ENCODE data around the gene STAB2.

The STAB2 gene

DNA sequence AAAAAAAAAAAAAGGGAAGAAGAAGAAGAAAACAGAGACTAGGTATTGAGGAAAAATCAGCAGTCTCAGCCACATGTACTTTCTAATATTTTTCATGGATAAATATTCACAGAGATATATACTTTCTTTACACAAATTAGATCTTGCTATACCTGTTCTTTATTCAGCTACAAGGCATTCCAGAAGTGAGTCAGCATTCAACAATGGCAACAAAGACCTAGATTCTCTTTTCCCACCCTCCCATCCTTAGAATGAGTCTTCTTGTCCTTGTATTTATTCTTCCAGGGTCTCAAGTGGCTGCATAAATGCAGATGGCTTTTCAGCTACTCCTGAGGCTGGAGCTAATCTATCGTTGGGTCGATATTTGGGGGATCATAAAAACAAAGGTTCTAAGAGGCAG lies 160.9 kb downstream of the STAB2 start:
- no peak for DNase-seq (ENCODE audit: low read depth in 2 of 2)

DNA sequence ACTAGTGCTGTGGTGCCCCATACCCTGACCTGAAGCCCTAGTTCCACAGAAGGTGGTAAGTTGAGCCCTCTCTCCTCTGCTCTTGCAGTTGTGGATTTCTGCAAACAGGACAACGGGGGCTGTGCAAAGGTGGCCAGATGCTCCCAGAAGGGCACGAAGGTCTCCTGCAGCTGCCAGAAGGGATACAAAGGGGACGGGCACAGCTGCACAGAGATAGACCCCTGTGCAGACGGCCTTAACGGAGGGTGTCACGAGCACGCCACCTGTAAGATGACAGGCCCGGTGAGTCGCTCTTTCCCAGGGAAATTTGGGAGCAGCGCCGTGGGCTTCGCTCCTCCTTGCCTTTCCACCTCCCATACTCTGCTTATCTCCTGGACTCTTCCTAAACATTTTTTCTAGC lies 161.8 kb downstream of the STAB2 start:
- DNase-seq (ENCODE audit: low read depth in 2 of 2) = no peak

DNA sequence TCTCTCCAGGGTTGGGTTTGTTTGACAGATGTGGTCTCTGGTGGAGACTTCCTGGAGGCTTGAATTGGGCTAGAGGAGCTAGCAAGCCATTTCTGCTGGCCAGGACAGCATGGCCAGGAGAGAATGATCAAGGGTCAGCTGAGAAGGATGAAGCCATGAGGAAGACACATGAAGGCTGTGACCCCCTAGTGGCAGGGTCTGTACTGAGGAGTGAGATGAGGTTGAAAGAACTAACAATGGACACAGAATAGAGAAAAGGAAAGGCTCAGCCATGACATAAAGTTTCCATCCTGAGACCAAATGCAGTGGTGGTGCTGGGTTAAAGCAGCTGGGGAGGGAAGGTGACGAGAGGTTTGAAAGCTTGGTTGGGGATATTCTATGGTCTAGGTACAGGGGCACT lies 164.1 kb downstream of the STAB2 start:
- DNase-seq (ENCODE audit: low read depth in 2 of 2) = no peak

DNA sequence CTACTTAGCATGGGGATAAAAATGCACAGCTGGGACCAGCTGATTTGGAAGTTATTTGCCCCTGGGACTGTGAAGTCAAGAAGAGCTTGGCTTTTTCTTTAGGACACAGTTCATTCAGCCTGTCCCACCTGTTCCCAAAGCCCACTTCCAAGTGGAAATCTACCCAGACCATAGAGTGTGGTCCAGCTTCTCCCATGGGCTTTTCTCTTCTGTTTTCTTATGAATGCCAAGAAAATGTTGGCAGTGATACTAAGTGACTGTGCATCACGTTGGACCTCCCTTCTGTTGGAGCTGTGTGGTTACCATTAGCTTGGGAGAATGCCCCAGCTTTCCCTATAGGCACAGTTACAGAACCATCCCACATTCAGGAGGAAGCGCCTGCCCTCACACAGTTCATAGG lies 164.5 kb downstream of the STAB2 start:
- DNase-seq (ENCODE audit: low read depth in 2 of 2) = no peak

DNA sequence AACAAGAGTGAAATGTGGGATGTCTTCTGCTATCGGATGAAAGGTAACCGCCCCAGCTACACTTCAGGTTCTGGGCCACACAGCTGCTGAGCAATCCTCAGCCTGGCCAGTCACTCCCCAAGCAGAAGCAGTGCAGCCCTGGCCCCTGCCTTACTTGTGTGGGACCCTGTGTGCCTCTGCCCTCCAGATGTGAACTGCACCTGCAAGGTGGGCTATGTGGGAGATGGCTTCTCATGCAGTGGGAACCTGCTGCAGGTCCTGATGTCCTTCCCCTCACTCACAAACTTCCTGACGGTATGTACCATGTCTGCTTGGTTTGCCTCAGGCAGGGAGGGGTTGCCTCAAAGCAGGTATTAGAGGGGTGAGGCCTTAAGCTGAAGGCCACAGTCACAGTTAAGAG lies 168.4 kb downstream of the STAB2 start:
- DNase-seq (ENCODE audit: low read depth in 2 of 2) = no peak

DNA sequence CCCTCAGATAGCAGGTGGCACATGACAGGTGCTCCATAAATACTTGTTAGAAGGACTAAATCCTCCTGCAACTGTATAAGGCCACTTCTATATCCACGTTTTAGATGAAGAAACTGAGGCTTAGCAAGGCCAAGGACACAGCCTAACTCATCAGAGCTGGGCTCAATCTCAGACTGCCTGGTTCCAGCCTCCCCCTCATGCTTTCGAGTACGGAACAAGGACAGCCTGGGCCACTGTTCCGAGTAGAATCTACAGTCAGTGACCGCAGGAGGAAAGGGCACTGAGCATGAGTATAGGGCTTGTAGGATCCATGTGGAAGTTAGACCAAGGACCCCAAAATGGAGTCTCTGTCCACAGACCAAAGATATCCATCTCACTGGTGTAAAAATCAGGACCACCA lies 169.4 kb downstream of the STAB2 start:
- DNase-seq (ENCODE audit: low read depth in 2 of 2) = no peak

DNA sequence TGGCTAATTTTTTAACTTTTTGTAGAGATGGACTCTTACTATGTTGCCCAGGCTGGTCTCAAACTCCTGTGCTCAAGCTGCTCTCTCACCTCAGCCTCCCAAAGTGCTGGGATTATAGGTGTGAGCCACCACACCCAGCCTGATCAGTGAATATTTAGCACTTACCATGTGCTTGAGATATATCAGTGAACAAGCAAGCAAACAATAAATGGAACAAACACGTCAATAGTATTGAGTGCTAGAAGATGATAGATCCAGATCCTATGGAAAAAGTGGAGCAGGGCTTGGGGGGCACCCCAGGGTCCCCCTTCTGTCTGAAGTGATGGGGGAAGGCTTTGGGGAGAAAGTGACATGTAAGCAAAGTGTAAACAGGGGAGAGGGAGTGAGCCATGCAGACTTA lies 170.2 kb downstream of the STAB2 start:
- no peak for DNase-seq (ENCODE audit: low read depth in 2 of 2)

DNA sequence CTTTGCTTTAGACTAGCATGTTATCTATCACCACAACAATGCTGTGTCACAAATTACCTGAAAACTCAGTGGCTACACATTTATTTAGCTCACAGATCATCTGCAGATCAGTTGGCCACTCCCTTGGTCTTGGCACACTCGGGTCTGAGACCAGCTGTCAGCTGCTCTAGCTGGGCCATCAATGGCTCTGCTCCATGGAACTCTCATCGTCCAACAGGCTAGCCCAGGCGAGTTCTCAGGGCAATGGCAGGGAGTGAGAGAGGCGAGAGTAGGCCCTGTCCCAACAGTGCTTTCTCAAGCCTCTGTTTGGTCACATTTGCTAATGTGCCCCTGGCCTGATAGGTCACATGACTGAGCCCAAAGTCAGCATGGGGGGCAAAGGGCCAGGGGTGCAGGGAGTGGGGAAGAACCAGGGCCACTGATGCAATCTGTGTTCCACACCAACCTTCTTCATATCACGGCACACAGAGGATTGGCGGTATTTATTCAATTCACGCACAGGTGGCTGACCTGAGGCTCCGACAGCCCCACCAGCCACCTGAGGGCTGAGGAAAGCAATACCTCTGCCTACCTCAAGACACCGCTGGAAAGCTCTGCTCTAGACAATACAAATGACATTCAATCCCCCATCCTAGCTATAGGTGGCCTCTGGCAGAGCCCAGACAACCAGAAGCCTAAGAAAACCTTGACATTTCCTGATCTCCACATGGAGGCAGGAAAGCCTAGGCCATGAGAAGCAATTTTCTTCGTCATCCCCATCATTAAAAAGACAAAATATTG lies 171.4 kb downstream of the STAB2 start:
- no peak for DNase-seq (ENCODE audit: low read depth in 2 of 2)

DNA sequence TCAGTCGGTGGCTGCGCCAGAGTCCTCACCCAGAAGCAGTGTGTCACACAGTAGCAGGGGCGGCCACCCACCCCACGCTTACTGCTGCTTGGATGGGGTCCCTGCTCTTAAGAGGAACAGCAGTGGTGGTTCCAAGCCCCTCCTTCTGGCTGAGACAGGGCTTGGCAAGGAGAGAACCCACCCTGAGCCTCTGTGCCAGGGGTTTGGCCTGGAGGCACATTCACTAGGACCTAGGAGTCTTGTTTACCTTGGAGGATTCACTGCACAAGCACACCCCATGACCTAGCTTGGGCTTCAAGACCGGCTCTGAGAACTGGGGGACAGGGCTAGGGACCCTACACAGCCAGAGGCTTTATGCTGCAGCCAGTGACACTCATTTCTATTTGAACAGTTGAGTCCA lies 175.4 kb downstream of the STAB2 start:
- DNase-seq (ENCODE audit: low read depth in 2 of 2) = no peak

DNA sequence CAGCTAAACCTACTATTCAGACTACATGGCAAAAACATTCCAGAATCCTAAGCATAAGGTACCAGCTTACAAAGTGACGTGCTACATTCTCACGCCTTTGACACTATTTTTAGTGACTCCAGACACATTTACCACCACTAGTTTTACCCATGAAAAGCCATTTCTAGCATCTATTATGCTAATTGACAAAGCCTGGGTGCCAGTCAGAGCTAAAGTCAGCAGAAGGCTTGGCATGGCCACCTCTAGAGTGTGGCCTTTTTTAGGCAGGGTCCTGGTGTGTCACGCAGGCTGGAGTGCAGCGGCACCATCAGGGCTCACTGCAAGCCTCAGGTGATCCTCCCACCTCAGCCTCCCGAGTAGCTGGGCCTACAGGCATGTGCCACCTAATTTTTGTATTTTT lies 178.2 kb downstream of the STAB2 start:
- DNase-seq (ENCODE audit: low read depth in 2 of 2) = no peak

DNA sequence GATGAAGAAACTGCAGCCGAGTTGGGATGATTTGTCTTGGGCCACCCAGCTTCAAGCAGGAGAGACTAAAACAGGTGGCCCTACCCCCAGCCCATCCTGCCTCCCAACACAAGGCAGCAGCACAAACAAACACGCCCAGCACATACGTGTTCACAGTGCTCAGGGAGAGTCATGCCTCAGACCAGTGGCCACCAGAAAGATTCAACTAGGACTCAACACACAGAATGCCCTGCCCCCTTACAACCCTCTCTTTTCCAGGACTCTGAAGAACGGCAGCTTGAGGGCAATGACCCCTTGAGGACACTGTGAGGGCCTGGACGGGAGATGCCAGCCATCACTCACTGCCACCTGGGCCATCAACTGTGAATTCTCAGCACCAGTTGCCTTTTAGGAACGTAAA lies 179.0 kb downstream of the STAB2 start:
- DNase-seq (ENCODE audit: low read depth in 2 of 2) = no peak

DNA sequence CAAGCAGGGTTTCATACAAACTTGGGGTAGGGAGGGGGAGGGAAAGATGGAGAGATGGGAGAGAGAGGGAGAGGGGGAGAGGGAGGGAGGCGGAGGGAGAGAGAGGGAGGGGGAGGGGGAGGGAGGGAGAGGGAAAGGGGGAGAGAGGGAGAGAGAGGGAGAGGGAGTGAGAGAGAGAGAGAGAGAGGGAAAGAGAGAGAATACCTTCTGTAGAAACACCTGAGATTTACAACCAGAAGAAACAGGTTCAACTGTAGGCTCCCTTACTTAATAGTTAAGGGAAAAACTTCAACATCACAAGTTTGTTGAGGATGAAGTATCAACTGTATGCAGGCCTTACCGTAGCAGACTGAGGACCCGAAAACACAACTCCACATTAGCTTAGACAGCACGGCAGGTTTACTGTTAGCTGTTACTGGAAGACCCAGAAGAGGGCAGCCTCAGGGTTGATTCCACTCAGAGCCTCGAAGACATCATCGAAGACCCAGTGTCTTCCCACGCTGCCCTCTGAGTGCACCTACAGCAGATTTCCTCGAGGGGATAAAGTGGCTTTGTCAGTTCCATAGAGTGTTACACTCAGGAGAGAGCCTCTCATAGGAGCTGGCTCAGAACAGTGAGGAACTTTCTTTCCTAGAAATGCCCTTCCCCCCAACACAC lies 181.5 kb downstream of the STAB2 start:
- DNase-seq (ENCODE audit: low read depth in 2 of 2) = no peak

DNA sequence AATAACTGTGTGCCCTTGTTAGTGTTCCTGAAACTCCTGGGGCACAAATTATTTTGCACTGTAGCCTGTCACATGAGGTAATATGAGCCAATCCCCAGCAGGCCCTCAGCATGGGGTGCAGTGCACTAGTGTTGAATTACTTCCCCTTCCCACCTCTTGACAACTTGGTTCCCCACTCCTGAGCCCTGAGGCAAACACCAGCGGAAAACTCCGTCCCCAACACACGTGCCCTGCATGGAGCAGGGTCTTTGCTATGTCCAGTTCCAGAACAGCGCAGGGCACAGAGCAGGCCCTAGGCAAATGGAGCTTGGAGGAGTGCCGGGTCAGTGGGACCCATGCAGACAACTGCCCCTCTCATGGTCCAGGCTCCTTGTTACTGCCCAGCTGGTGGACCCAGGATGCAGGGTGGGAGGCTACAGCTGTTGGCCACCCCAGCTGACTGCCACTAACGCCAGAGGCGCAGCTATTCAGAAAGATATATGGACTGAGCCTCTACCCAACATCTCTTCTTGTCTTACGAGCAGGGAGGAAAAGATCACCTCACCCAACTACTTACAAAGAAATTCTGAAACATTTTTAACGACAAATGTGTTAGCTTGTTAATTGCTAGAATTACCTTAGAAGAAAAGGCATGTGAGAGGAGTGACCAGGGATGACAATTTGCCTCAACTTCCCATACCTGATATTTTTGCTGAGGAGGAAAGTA lies 182.3 kb downstream of the STAB2 start:
- DNase-seq (ENCODE audit: low read depth in 2 of 2) = no peak

DNA sequence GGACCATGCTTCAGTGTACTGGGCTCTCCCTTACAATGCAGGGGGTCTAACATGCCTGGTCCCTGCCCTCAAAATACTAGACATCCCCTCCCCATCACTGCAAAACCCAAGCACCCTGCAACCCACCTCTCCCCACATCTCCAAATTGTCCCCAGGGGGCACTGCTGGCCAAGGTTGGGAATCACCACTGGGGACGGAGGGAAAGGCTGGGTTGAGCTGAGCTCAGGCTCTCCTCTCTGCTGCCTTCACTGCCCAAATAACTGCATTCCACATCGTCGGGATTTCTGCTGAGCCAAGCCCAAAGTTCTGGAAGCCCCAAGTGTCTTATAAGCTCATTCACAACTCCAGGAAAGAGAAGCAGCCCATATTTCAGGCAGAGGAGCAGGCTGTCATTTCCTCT lies 184.4 kb downstream of the STAB2 start:
- no peak for DNase-seq (ENCODE audit: low read depth in 2 of 2)

DNA sequence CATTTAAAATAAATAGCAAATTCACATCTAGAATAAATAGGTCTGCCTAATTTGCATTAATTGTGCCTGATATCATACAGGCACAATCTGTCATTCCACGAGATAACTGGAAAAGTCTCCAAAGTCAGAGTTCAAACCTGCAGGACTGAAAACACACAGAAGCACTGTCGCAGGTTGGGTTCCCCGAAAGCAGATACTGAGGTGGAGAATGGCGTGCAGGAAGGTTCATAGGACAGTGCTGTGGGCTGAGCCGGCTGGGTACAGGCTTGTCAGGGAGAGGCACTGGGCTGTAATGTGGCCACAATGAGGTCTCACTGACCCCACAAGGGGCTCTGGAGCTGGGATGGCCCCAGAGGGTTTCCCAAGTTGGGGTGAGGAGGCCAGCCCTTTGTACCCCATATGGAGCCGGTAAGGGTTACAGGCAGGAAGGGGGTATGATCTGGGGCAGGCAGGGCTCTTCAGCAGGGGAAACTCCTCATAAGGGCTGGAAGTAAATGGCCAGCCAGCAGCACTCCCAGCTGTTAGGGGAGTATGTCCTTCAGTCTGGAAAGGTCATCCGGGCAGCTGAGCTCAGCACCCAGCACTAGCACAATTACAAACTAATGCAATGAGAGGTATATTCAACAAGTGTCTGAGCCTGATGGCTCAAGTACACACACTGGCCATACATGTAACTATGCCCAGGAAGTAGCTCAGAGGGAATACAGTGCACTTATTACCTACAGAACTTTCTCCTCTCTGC lies 185.5 kb downstream of the STAB2 start:
- no peak for DNase-seq (ENCODE audit: low read depth in 2 of 2)

DNA sequence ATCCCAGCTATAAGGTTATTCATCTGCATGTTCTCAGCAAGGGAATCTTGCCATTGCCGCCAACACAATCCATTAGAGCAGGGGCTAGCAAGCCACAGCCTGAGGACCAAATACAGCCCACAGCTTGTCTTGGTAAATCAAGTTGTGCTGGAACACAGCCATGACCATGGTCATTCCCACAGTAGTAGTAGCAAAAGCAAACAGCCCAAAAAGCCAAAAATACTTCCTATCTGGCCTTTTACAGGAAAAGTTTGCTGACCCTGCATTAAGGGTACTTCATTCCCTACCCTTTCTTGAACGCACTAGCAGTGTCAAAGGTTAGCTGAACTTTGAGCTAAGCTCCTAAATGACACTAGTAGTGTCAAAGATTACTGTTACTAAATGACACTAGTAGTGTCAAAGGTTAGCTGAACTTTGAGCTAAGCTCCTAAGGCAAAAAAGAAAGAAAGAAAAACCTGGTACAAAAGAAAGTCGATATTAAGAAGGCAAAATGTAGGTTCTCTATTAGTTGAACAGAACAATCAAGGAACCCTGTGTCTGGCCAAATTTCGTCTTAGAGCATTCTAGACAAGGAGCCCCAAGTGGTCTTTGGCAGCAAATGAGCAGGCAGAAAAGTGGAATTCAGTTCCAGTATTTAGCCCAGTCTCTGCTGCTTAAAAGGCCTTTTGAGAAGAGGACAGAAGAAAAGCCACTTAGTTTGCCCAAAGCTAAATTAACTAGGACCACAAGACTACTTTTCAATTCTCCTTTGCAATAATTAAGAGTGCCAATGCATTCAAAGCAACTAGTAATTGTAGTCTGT lies 186.2 kb downstream of the STAB2 start:
- DNase-seq (ENCODE audit: low read depth in 2 of 2) = no peak

DNA sequence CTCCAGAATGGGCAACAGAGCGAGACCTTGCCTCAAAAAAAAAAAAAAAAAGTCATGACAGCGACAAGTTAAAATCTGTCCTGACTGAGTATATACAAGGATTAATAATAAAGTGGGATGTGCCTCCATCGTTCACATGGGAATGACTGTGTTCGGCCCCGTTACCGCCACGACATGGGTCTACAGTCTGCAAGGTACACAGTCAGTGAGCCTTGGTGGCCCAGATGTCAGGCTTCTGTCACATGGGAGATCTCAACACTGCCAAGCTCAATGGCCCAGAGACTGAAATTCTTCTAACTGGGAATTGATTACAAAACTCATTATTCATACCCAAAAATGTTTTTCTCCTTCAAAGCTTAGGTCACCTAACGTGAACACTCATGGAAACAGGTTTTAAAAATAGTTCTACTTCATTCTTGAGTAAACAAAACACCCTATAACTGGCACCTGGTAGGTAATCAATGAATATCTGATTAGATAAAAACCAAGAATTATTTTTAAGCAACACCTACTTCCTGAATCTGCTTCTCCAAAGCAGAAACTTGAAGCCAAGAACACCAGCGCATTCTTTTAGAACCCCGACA lies 188.0 kb downstream of the STAB2 start:
- no peak for DNase-seq (ENCODE audit: low read depth in 2 of 2)

DNA sequence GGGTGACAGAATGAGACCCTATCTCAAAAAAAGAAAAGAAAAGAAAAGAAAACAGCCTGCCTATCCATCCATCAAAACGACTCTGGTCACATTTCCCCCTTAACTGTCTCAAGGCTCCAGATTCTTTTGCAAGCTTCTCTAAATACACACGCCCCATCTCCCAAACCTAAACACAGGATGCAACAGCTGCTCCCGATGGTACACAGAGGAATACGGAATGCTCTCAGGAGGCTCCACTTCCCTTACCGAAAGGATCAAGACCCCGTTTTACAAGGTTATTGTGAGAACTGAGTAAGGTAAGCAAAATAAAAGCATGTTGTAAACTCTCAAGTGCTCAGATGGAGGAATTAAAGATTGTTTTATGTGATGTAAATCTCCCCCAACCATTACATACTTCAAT lies 191.7 kb downstream of the STAB2 start:
- no peak for DNase-seq (ENCODE audit: low read depth in 2 of 2)

DNA sequence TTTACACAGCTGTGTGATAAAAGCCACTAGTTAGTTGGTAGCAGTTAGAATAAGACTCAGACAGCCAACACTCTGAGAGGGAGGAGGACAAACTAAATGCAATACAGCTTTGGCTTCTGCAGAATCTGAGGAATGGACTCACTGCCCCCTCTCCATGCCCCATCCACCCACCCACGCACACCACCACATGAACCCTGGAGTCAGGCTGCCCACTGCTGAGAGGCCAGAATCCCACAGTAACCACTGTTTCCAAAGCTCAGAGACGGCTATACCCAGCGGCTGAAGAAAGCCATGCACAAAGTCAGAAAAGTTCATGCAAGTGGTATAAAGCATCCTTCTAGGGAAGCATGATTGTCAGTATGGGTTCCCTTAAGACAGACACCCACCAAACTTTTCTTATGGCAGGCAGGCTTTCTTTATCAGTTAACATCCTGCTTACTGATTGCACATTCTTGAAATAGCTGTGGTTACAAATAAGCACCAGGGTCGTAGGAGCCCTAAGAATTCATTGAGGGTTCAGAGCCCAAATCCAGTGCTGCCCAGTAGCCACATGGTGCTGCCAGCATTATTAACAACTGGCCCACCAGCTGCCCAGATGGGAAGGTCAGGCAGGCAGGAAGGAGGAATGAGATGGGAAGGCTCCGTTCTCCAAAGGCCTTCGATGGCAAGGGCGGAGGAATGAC lies 192.5 kb downstream of the STAB2 start:
- DNase-seq (ENCODE audit: low read depth in 2 of 2) = no peak

DNA sequence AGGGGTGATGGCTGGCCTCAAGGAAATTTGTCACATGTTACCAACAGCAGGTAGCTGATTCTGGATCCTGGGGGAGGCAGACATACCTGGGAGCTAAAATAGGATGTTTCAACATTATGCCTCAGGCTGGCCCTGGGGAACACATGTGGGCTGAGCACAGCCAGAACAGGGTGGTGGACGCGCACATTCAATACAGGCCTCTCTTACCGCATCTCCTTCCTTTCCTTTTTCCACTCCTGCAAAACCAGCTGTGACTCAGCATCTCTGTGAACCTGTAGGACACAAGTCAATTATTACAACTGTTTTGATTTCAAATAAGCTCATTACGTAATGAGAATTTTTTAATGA lies 193.0 kb downstream of the STAB2 start:
- no peak for DNase-seq (ENCODE audit: low read depth in 2 of 2)

DNA sequence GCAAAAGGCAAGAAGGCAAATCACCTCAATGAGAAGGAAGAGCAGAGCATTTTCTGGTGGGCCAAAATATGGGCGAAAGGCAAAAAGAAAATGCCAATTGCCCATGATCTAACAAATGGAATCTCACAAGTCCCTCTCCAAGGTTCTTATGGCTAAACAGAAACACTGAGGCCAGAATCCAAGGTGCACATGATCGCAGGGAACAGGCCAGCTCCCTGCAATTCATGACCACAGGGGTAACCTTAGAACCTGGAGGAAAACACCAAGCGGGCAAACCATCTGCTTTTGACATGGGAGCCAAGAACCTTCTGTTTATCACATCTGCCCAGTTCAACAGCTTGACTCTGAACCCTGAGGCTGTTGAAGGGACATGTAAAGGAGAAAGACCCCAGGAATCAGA lies 193.9 kb downstream of the STAB2 start:
- no peak for DNase-seq (ENCODE audit: low read depth in 2 of 2)
